Panc1 (cell line): ENCODE results near the gene LMF1. TPM values are rescaled to one million over a fixed set of nuclear protein-coding genes. Genes with fewer than 3 reads are reported as not detected.

Experiments
- ATAC-seq: fragments of 200-7000 bp; cut with Tn5 transposase; 2 replicates; pipeline ENCODE4 v1.9.1; 2020; ENCODE audit warnings: mild to moderate bottlenecking, moderate library complexity
- BruUV-seq: library from RNA; stranded (reverse); fragments of 400-500 nt; replicated peaks from 2 replicates; lab custom pipeline; 2021; lab: Mats Ljungman, UMichigan
- CTCF ChIA-PET: fragments of 300-600 bp; sonication (Branson Sonifier 250); formaldehyde crosslinking; loops from one replicate; lab custom pipeline; 2022; ENCODE audit warnings: antibody characterized with exemption; lab: Charles Lee
- POLR2A ChIA-PET: fragments of 300-600 bp; sonication (Branson Sonifier 250); formaldehyde crosslinking; loops from one replicate; lab custom pipeline; 2022; ENCODE audit warnings: antibody characterized with exemption; lab: Charles Lee
- DNase-seq: peaks from one replicate; pipeline ENCODE4 v3.0.0-alpha.2; 2010; ENCODE audit warnings: low read depth, low spot score
- H3K27ac ChIP-seq: 2 replicates; pipeline ENCODE4 v1.5.1; 2011; ENCODE audit warnings: mild to moderate bottlenecking, low read length, inconsistent platforms
- H3K27me3 ChIP-seq: fragments of 200-500 bp; sonication (Bioruptor generic); 2 replicates; pipeline ENCODE4 v1.6.0; 2014; ENCODE audit warnings: low read length, inconsistent platforms; ENCODE audit not compliant: control insufficient read depth, insufficient read depth
- H3K36me3 ChIP-seq: fragments of 200-500 bp; sonication (Bioruptor generic); 2 replicates; pipeline ENCODE4 v1.5.1; 2014; ENCODE audit warnings: inconsistent platforms, mild to moderate bottlenecking, low read length, moderate library complexity; ENCODE audit not compliant: control insufficient read depth, insufficient read depth
- H3K4me1 ChIP-seq: 2 replicates; pipeline ENCODE4 v1.5.1; 2011; ENCODE audit warnings: inconsistent platforms, mild to moderate bottlenecking, low read length, moderate library complexity; ENCODE audit not compliant: control insufficient read depth, insufficient read depth
- H3K4me3 ChIP-seq, 2 experiments: 2 replicates each; pipeline ENCODE4 v1.5.1; 2011 to 2012; ENCODE audit warnings: low read depth in 2 of 2, low read length in 2 of 2, mild to moderate bottlenecking in 2 of 2, inconsistent platforms in 1 of 2, moderate library complexity in 1 of 2
- H3K9me3 ChIP-seq: fragments of 200-500 bp; sonication (Bioruptor generic); 2 replicates; pipeline ENCODE4 v1.5.1; 2014; ENCODE audit warnings: low read depth, mild to moderate bottlenecking, inconsistent platforms, low read length, moderate library complexity; ENCODE audit not compliant: control insufficient read depth, insufficient read depth
- POLR2AphosphoS5 ChIP-seq: IDR thresholded peaks from 2 replicates; pipeline ENCODE4 v1.6.1; 2012; ENCODE audit warnings: mild to moderate bottlenecking, low read depth, low read length, moderate library complexity
- SIN3A ChIP-seq: IDR thresholded peaks from 2 replicates; pipeline ENCODE4 v1.6.1; 2012; ENCODE audit warnings: low read depth, mild to moderate bottlenecking, low read length, moderate library complexity, borderline replicate concordance; ENCODE audit not compliant: insufficient read depth
- TCF7L2 ChIP-seq: IDR thresholded peaks from 2 replicates; pipeline ENCODE4 v1.6.1; 2011; ENCODE audit warnings: mild to moderate bottlenecking, low read depth, low read length, inconsistent platforms
- in situ Hi-C: cut with HindIII; loops from 2 replicates; pipeline ENCODE4 v1.10.0; 2016; ENCODE audit warnings: low sequenced_read_pairs, low pct_unique_long_range_greater_than_20kb
- intact Hi-C: fragments of 100-400 bp; cut with micrococcal nuclease; formaldehyde crosslinking; loops from one replicate; pipeline ENCODE4 v1.10.0; 2022; ENCODE audit not compliant: unreplicated experiment
- total RNA-seq: library from RNA; stranded (reverse); gene quantifications from one replicate; pipeline ENCODE4 v1.2.1, GENCODE V29; 2021; ENCODE audit not compliant: unreplicated experiment
- TF ChIP-seq, protein P1 (sequence below): fragments of 450-650 bp; IDR thresholded peaks from 2 replicates; pipeline ENCODE4 v1.5.1; 2017; ENCODE audit warnings: mild to moderate bottlenecking
- TF ChIP-seq, protein P2 (sequence below), 2 experiments: IDR thresholded peaks; 2 replicates each; pipeline ENCODE4 v1.6.1; 2011 to 2012; ENCODE audit warnings: low read depth in 2 of 2, control low read depth in 1 of 2, low read length in 1 of 2, mild to moderate bottlenecking in 1 of 2, moderate library complexity in 1 of 2; ENCODE audit not compliant: insufficient read depth in 1 of 2

Gene LMF1
- total RNA-seq, 1 experiment from 2014 or later: 24.3 TPM

DNA sequence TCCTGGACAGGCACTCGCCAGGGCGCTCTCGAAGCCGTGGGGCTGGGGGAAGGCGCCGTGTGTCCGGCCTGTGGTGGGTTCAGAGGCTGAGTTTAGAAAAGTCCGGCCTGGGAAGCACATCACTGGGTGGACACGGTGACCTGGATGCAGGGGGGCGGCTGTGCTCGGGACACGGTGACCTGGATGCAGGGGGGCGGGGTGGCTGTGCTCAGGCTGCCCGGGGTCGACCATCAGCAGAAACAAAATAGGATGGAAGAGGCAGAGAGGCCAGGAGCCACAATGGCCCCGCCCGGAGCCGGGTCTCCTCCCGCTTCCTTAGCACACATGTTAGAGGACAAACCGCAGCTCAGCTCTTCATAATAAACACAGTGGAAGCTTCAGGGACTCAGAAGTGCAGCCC lies 127.0 kb downstream of the LMF1 start:
- in situ Hi-C loops: no loop called here
- Histone ChIP-seq H3K9me3 (no peaks in the 10 kb centered on the region), H3K4me1 (no peaks in the 10 kb centered on the region), H3K4me3 (no peak overlapping the region), H3K27ac (no peak overlapping the region), H3K36me3 (no peaks in the 10 kb centered on the region), H3K27me3 (no peaks in the 10 kb centered on the region)
- ChIA-PET CTCF (no interaction called here), POLR2A (no interaction called here)
- no peak for DNase-seq
- BruUV-seq: no TSS peak
- no peak for ATAC-seq
- TF ChIP-seq TCF7L2 (no peak), SIN3A (no peak), POLR2AphosphoS5 (no peak)
- TF ChIP-seq, protein P1, sequence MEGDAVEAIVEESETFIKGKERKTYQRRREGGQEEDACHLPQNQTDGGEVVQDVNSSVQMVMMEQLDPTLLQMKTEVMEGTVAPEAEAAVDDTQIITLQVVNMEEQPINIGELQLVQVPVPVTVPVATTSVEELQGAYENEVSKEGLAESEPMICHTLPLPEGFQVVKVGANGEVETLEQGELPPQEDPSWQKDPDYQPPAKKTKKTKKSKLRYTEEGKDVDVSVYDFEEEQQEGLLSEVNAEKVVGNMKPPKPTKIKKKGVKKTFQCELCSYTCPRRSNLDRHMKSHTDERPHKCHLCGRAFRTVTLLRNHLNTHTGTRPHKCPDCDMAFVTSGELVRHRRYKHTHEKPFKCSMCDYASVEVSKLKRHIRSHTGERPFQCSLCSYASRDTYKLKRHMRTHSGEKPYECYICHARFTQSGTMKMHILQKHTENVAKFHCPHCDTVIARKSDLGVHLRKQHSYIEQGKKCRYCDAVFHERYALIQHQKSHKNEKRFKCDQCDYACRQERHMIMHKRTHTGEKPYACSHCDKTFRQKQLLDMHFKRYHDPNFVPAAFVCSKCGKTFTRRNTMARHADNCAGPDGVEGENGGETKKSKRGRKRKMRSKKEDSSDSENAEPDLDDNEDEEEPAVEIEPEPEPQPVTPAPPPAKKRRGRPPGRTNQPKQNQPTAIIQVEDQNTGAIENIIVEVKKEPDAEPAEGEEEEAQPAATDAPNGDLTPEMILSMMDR: no peak
- TF ChIP-seq, protein P2, sequence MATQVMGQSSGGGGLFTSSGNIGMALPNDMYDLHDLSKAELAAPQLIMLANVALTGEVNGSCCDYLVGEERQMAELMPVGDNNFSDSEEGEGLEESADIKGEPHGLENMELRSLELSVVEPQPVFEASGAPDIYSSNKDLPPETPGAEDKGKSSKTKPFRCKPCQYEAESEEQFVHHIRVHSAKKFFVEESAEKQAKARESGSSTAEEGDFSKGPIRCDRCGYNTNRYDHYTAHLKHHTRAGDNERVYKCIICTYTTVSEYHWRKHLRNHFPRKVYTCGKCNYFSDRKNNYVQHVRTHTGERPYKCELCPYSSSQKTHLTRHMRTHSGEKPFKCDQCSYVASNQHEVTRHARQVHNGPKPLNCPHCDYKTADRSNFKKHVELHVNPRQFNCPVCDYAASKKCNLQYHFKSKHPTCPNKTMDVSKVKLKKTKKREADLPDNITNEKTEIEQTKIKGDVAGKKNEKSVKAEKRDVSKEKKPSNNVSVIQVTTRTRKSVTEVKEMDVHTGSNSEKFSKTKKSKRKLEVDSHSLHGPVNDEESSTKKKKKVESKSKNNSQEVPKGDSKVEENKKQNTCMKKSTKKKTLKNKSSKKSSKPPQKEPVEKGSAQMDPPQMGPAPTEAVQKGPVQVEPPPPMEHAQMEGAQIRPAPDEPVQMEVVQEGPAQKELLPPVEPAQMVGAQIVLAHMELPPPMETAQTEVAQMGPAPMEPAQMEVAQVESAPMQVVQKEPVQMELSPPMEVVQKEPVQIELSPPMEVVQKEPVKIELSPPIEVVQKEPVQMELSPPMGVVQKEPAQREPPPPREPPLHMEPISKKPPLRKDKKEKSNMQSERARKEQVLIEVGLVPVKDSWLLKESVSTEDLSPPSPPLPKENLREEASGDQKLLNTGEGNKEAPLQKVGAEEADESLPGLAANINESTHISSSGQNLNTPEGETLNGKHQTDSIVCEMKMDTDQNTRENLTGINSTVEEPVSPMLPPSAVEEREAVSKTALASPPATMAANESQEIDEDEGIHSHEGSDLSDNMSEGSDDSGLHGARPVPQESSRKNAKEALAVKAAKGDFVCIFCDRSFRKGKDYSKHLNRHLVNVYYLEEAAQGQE (IDR thresholded peaks at IDR 0.05; ENCODE audit: insufficient read depth in 1 of 2, low read depth in 2 of 2, low read length in 1 of 2): no peak
- intact Hi-C loops: no loop called here

DNA sequence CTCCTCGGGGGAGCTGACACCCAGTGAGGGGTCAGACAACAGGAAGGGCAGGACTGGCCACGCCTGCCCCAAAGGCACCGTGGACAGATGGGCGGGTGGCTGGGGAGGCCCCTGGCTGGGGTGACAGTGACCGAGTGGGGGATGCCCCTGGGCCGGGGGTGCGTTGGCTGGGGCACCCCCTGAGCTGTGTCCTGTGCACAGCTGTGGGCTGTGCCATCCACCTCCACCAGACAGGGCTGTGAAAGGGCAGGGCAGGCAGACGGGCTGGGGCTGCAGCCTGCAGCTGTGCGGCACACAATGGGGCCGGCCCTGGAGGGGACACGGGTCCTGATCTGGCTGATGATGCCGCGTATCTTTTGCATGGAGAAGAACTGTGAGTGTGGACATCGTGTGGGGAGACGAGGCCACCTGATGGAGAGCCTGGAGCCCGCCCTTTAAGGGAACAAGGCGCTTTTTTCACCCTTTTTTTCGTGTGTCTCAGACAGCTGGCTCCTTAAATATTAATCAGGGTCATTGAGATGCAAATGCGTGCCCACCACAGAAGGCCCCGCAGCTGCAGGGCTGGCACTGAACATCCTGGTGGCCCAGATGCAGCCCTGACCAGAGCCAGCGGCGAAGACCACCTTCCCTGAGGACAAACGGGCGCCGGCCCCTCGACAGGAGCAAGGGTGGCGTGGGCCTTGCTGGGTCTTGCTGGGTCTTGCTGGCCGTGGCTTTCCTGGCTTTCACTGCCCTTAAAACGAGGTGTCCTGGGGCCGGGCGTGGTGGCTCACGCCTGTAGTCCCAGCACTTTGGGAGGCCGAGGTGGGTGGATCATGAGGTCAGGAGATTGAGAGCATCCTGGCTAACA lies 127.8 kb downstream of the LMF1 start:
- no peaks in the 10 kb centered on the region for H3K4me1 ChIP-seq
- DNase-seq (no peak), ATAC-seq (no peak)
- no peaks in the 10 kb centered on the region for H3K9me3 ChIP-seq
- no TSS peak for BruUV-seq
- H3K27me3 ChIP-seq: no peaks in the 10 kb centered on the region
- no peak overlapping the region for H3K27ac ChIP-seq
- in situ Hi-C loops: no loop called here
- TF ChIP-seq TCF7L2: no peak
- TF ChIP-seq, protein P2 (IDR thresholded peaks at IDR 0.05; ENCODE audit: insufficient read depth in 1 of 2, low read depth in 2 of 2, low read length in 1 of 2): no peak
- no peak for TF ChIP-seq SIN3A
- TF ChIP-seq POLR2AphosphoS5: no peak
- TF ChIP-seq, protein P1: no peak
- intact Hi-C loops: no loop called here
- ChIA-PET CTCF (no interaction called here), POLR2A (no interaction called here)
- H3K36me3 ChIP-seq: no peaks in the 10 kb centered on the region
- no peak overlapping the region for H3K4me3 ChIP-seq
